Aorta (tissue), 5 donors: ENCODE results near the gene CCM2. TPM values are rescaled to one million over a fixed set of nuclear protein-coding genes. Genes with fewer than 3 reads are reported as not detected.

Source experiments
- ATAC-seq: fragments of 200-7000 bp; cut with Tn5 transposase; one replicate; pipeline ENCODE4 v1.9.1; 2022; ENCODE audit warnings: moderate library complexity; ENCODE audit not compliant: low FRiP score
- DNase-seq, 2 donors: peaks; one replicate each; pipeline ENCODE4 v3.0.0-alpha.2; 2020
- H3K27ac ChIP-seq, 2 donors: one replicate each; pipeline ENCODE4 v1.5.1; 2013; ENCODE audit warnings: low read length in 2 of 2, mild to moderate bottlenecking in 2 of 2, moderate library complexity in 2 of 2, control low read depth in 1 of 2, inconsistent platforms in 1 of 2, low read depth in 1 of 2
- H3K27me3 ChIP-seq, 2 donors: one replicate each; pipeline ENCODE4 v1.6.1; 2013; ENCODE audit warnings: control low read depth in 1 of 2, low read length in 1 of 2, mild to moderate bottlenecking in 1 of 2, moderate library complexity in 1 of 2; ENCODE audit not compliant: insufficient read depth in 2 of 2, control insufficient read depth in 1 of 2
- H3K36me3 ChIP-seq, 2 donors: one replicate each; pipeline ENCODE4 v1.6.1; 2013; ENCODE audit warnings: control low read depth in 1 of 2, low read length in 1 of 2, mild to moderate bottlenecking in 1 of 2; ENCODE audit not compliant: insufficient read depth in 2 of 2, control insufficient read depth in 1 of 2
- H3K4me1 ChIP-seq, 2 donors: one replicate each; pipeline ENCODE4 v1.6.1; 2013; ENCODE audit warnings: low read length in 2 of 2, control low read depth in 1 of 2, mild to moderate bottlenecking in 1 of 2, moderate library complexity in 1 of 2; ENCODE audit not compliant: insufficient read depth in 2 of 2, control insufficient read depth in 1 of 2
- H3K4me3 ChIP-seq, 2 donors: one replicate each; pipeline ENCODE4 v1.5.1; 2013; ENCODE audit warnings: low read length in 2 of 2, control low read depth in 1 of 2, mild to moderate bottlenecking in 1 of 2
- H3K9me3 ChIP-seq: one replicate; pipeline ENCODE4 v1.6.1; 2013; ENCODE audit warnings: mild to moderate bottlenecking, low read length; ENCODE audit not compliant: control insufficient read depth
- WGBS, 2 donors: extraction: QIAGEN DNeasy Blood & Tissue Kit; methylation state at CpG; one replicate each; pipeline ENCODE4 v1.1.7; 2013; 5-methylcytosine and 5-hydroxymethylcytosine counted together
- intact Hi-C, 2 donors: fragments of 100-400 bp; cut with DNase I; formaldehyde crosslinking; loops; one replicate each; pipeline versions ENCODE4 v1.14.2 to v1.15.0; 2022
- polyA plus RNA-seq, 2 donors: library from polyadenylated mRNA; stranded (reverse); fragments of 200-250 nt; gene quantifications; one replicate each; pipeline ENCODE4 v1.2.3, GENCODE V29; 2013
- total RNA-seq, 2 donors: library from RNA; stranded (reverse); fragmentation: NEBNext Ultra II Directional; extraction: Animal tissue kit (Norgen Biotek cat#: 25700); gene quantifications; one replicate each; pipeline ENCODE4 v1.2.1, GENCODE V29; 2021
- donor health status: healthy with polysubstance abuse.
- donor health status: Bipolar disorder and iron deficiency.
- donor health status: DM: no; HTN: no; CAD: no.
- donor health status: DM: no; HTN: no; CAD: no.
- donor health status: DM: yes; HTN: yes; CAD: no.

CCM2 gene
- total and polyA plus RNA-seq, 4 donors, result 32.7 to 49.1 (median 40.1) TPM

DNA sequence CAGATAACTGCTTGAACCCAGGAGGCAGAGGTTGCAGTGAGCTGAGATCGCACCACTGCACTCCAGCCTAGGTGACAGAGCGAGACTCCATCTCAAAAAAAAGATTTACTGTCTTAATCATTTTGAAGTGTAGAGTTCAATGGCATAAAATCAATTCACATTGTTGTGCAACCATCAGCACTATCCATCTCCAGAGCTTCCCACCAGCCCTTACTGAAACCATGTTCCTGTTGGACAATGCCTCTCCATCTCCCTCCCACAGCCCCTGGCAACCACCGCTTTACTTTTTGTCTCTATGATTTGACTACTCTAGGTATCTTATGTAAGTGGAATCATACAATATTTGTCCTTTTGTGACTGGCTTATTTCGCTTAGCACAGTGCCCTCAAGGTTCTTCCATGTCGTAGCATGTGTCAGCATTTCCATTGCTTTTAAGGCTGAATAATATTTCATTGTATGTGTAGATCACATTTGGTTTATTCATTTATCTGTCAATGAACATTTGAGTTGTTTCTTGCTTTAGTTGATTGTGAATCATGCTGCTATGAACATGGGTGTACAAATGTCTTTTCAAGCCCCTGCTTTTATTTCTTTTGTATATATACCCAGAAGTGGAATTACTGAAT, 55.7 kb downstream of the CCM2 start:
- ATAC-seq, result no peak
- Histone ChIP-seq H3K27ac (no peak overlapping the region), H3K36me3 (no peaks in the 10 kb centered on the region), H3K4me3 (no peak overlapping the region), H3K4me1 (no peaks in the 10 kb centered on the region), H3K27me3 (no peaks in the 10 kb centered on the region), H3K9me3 (no peaks in the 10 kb centered on the region)
- no peak for DNase-seq
- intact Hi-C loops, result no loop called here
- 97 to 98% methylated on average over 5 of the region's 5 CpGs for WGBS, 2 donors

- no peaks in the 10 kb centered on the region for H3K4me1 ChIP-seq
- no peak for DNase-seq
- no peaks in the 10 kb centered on the region for H3K9me3 ChIP-seq
- H3K36me3 ChIP-seq, result no peaks in the 10 kb centered on the region
- intact Hi-C loops, result no loop called here
- H3K27me3 ChIP-seq, result no peaks in the 10 kb centered on the region
- no peak overlapping the region for H3K4me3 ChIP-seq
- no peak overlapping the region for H3K27ac ChIP-seq
- 93% methylated on average over 5 of the region's 5 CpGs for WGBS, 2 donors
- ATAC-seq, result no peak
Measured at GRCh38 chr7:45057878-45058277, 57.9 kb downstream of the CCM2 start.

- Histone ChIP-seq H3K4me1 (no peaks in the 10 kb centered on the region), H3K27ac (no peak overlapping the region), H3K27me3 (no peaks in the 10 kb centered on the region), H3K36me3 (no peaks in the 10 kb centered on the region), H3K9me3 (no peaks in the 10 kb centered on the region), H3K4me3 (no peak overlapping the region)
- DNase-seq (no peak), ATAC-seq (no peak)
- 92 to 95% methylated on average over 3 of the region's 3 CpGs for WGBS, 2 donors
- intact Hi-C loops, result no loop called here
Measured at GRCh38 chr7:45060295-45060694, 60.3 kb downstream of the CCM2 start.

DNA sequence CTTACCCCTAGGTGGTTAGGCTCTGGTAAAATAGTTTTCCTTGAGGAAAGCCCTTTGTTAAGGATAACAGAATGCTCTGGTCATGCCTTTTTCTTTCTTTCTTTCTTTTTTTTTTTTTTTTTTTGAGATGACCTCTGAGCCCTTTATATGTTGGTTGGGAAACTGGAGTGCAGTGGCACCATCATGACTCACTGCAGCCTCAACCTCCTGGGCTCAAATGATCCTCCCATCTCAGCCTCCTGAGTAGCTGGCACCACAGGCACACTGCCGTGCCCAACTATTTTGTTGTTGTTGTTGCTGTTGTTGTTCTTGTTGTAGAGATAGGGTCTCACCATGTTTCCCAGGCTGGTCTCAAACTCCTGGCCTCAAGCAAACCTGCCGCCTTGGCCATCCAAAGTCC, 61.4 kb downstream of the CCM2 start:
- DNase-seq (peak in 1 of 2 donors; percentile 21), ATAC-seq (no peak)
- H3K36me3 ChIP-seq, result peaks cover 0 to 2% of the 10 kb centered on the region in 2 donors

DNA sequence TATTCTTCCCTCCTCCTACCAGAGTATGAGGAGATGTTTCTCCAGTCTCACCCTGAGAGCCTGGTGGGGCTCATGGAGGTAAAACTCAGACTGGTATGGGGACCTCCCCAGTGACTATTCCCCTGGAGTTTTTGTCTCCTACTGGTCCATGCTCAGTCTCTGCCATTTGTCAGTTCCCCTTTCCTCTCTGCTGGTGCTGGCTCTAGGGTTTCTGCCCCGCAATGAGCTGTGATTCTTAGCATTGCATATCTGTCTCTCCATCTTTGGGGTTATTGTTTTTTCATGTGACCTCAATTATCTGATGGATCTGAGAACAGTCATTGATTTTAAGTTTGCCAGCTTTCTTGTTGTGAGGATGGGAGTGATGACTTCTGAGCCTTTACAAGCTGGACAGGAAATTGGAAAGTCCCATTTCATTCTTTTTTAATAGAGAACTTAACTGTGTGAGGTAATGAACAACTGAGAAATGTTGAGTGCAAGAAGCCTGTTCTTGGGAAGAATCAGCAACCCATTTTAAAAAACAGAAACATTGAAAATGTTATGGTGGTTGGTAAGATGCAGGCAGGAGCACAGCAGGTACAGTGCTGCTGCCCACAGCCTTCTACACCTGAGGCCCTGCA, 61.9 kb downstream of the CCM2 start:
- DNase-seq (peak in 1 of 2 donors; percentile 20), ATAC-seq (no peak)
- H3K9me3 ChIP-seq, result no peaks in the 10 kb centered on the region
- H3K4me3 ChIP-seq, result no peak overlapping the region
- intact Hi-C loops, result no loop called here
- 92 to 96% methylated on average over 1 of the region's 1 CpG for WGBS, 2 donors
- H3K27ac ChIP-seq, result no peak overlapping the region
- H3K4me1 ChIP-seq, result no peaks in the 10 kb centered on the region
- H3K27me3 ChIP-seq, result no peaks in the 10 kb centered on the region
- H3K36me3 ChIP-seq, result peaks cover 0 to 2% of the 10 kb centered on the region in 2 donors

More for the DNA sequence above, 61.4 kb downstream of the CCM2 start:
- H3K4me1 ChIP-seq, result no peaks in the 10 kb centered on the region
- intact Hi-C loops, result no loop called here
- no peak overlapping the region for H3K4me3 ChIP-seq
- H3K27ac ChIP-seq, result no peak overlapping the region
- no peaks in the 10 kb centered on the region for H3K27me3 ChIP-seq
- 97 to 100% methylated on average over 2 of the region's 2 CpGs for WGBS, 2 donors
- no peaks in the 10 kb centered on the region for H3K9me3 ChIP-seq

DNA sequence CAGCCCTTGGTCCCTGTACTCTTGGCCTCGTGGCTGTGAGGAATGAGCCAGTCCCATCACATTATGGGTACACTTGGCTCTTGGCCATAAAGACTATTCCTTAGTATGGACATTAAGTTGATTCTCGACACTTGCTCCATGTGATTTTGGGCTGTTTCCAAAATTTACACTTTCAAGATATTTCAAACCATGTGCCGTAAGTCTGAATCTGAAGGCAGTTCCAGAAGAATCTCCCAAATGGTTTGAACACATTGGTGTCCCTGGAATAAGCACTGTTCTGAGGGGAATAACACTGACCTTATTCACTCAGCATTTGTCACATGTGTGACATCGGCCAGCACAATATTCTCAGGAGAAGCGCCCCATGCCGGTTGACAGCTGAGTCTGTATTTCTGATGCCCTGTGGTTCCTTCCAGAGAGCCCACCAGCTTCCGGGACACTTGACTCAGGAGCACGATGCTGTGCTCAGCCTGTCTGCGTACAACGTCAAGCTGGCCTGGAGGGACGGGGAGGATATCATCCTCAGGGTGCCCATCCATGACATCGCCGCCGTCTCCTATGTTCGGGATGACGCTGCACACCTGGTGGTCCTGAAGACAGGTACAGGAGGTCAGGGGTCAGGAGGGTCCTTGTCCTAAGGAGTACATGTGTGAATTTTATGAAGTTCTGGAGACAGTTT, 64.2 kb downstream of the CCM2 start:
- H3K9me3 ChIP-seq, result no peaks in the 10 kb centered on the region
- no peak for ATAC-seq
- peaks cover 0 to 5% of the 10 kb centered on the region in 2 donors for H3K36me3 ChIP-seq
- intact Hi-C loops, result no loop called here
- no peaks in the 10 kb centered on the region for H3K27me3 ChIP-seq
- 87 to 90% methylated on average over 16 of the region's 16 CpGs for WGBS, 2 donors
- H3K27ac ChIP-seq, result no peak overlapping the region
- H3K4me1 ChIP-seq, result no peaks in the 10 kb centered on the region
- H3K4me3 ChIP-seq, result no peak overlapping the region
- DNase-seq, result peak in 1 of 2 donors; percentile 64

DNA sequence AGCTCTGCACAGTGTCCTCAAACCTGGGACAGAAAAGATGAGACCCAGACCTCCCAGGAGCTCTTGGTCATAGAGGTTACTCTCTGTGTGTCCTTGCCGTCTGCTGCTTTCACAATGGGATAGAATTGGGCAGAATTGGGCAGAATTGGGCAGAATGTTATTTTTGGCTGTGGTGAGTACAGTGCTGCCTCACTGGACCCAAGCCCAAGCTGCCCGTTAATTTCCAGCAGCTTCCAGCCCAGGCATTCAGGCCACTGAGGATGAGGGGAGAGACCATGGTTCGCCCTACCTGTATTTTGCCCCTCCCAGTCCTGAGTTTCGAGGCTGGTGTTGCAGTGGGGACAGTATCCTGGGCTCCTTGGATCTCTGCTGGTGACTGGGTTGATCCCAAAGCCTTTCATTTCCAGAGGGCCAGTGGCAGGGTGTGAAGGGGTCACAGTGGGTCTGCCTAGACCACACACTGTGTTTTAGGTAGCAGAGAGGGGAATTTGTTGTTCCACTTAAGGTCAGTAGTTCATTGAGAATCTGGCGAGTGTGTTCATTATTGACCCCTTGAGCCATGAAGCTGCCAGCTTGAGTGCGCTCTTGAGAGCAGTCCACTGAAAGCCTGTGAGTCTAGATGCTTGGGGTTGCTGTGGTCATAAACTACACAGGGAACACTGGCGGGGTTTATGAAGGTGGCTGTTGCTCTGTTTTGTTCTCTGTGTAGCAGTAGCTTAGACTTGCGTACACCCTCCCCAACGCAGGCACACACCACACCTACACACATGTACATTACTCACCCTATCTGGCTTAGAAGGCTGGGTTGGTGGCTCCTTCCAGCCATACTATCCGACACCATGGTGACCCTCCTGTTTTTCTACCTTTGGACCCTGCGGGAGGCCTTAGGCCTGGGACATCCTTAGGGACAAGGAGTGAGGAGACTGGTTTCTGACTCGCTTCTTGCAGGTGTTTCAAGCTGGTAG, 65.3 kb downstream of the CCM2 start:
- Histone ChIP-seq H3K9me3 (no peaks in the 10 kb centered on the region), H3K36me3 (peaks cover 0 to 5% of the 10 kb centered on the region in 2 donors), H3K27me3 (no peaks in the 10 kb centered on the region), H3K4me3 (no peak overlapping the region), H3K4me1 (no peaks in the 10 kb centered on the region), H3K27ac (no peak overlapping the region)
- 66 to 77% methylated on average over 12 of the region's 12 CpGs for WGBS, 2 donors
- intact Hi-C loops, result no loop called here
- peak in 1 of 2 donors; percentile 34 for DNase-seq
- no peak for ATAC-seq

- Histone ChIP-seq H3K4me3 (no peak overlapping the region), H3K9me3 (no peaks in the 10 kb centered on the region), H3K36me3 (peaks cover 0 to 5% of the 10 kb centered on the region in 2 donors), H3K27me3 (no peaks in the 10 kb centered on the region), H3K4me1 (no peaks in the 10 kb centered on the region), H3K27ac (no peak overlapping the region)
- ATAC-seq, result no peak
- intact Hi-C loops, result no loop called here
- peak in 1 of 2 donors; percentile 48 for DNase-seq
- WGBS, 2 donors, result 88% methylated on average over 7 of the region's 7 CpGs
Measured at GRCh38 chr7:45066409-45066808, 66.4 kb downstream of the CCM2 start.
